K562 (cell line): ENCODE data around the gene NIPBL. TPM values are rescaled to one million over a fixed set of nuclear protein-coding genes. Genes with fewer than 3 reads are reported as not detected.
A peak's percentile ranks its signal among the peaks of the same experiment; 100 is the strongest.

ENCODE experiments used
- ATAC-seq: fragments of 200-7000 bp; cut with Tn5 transposase; 3 replicates; pipeline ENCODE4 v1.9.1; 2020; ENCODE audit warnings: moderate library complexity
- BruUV-seq: library from RNA; stranded (reverse); fragments of 400-500 nt; replicated peaks from 2 replicates; lab custom pipeline; 2021; lab: Mats Ljungman, UMichigan
- CTCF ChIA-PET: fragments of 300-600 bp; formaldehyde crosslinking; extraction: SDS; loops from one replicate; lab custom pipeline; 2021; ENCODE audit warnings: low intra/inter-chr PET ratio; lab: Yijun Ruan, JAX
- POLR2A ChIA-PET: fragments of 300-600, 350-650 bp; sonication (Branson Sonifier 250); formaldehyde crosslinking; extraction: SDS; loops from one replicate; lab custom pipeline; 2021; ENCODE audit warnings: antibody characterized with exemption, inconsistent platforms; lab: Yijun Ruan, JAX
- DNase-seq, 4 experiments: peaks; one replicate each; pipeline versions ENCODE4 v3.0.0 to v3.0.0-alpha.2; 2011 to 2018; ENCODE audit warnings: low spot score in 3 of 4, mixed read lengths in 3 of 4; ENCODE audit errors: extremely low read depth in 1 of 4
- FAIRE-seq: peaks from 2 replicates; lab custom pipeline; 2011; peaks lifted over from hg19 to GRCh38; lab: Jason Lieb, UNC
- H2AFZ ChIP-seq: 2 replicates; pipeline ENCODE4 v1.6.0; 2011; ENCODE audit warnings: low read depth, low read length, control low read depth, inconsistent platforms
- H3K27ac ChIP-seq: fragments of 200-600 bp; 3 replicates; pipeline ENCODE4 v1.8.0; 2011; ENCODE audit warnings: low read depth, mild to moderate bottlenecking, control low read depth, inconsistent platforms, low read length, moderate library complexity, mixed read lengths; ENCODE audit errors: extremely low read depth
- H3K27me3 ChIP-seq, 2 experiments: fragments of 300-600 bp in 1 of 2; 2 replicates in 1 of 2; 3 replicates in 1 of 2; pipeline versions ENCODE4 v1.6.0 to v1.8.0; 2011; ENCODE audit warnings: inconsistent platforms in 2 of 2, low read length in 2 of 2, mild to moderate bottlenecking in 1 of 2, mixed read lengths in 1 of 2, moderate library complexity in 1 of 2; ENCODE audit not compliant: control insufficient read depth in 2 of 2, insufficient read depth in 2 of 2
- H3K36me3 ChIP-seq: fragments of 300-600 bp; 3 replicates; pipeline ENCODE4 v1.8.0; 2011; ENCODE audit warnings: mild to moderate bottlenecking, low read length, inconsistent platforms; ENCODE audit not compliant: control insufficient read depth, insufficient read depth
- H3K4me1 ChIP-seq, 2 experiments: fragments of 200-600 bp in 1 of 2; replicated peaks in 1 of 2; 2 replicates in 1 of 2; 3 replicates in 1 of 2; pipeline versions ENCODE4 v1.5.1 to v1.8.0; 2011; ENCODE audit warnings: inconsistent platforms in 2 of 2, low read length in 2 of 2, mild to moderate bottlenecking in 1 of 2, mixed read lengths in 1 of 2, moderate library complexity in 1 of 2; ENCODE audit not compliant: control insufficient read depth in 2 of 2, insufficient read depth in 2 of 2
- H3K4me2 ChIP-seq: 2 replicates; pipeline ENCODE4 v1.6.1; 2011; ENCODE audit warnings: low read length, control low read depth, inconsistent platforms, mixed read lengths; ENCODE audit not compliant: insufficient read depth
- H3K4me3 ChIP-seq: fragments of 200-600 bp; sonication (generic), shearing (Covaris generic); 2 replicates; pipeline ENCODE4 v1.5.1; 2016; ENCODE audit warnings: control low read depth, inconsistent platforms
- H3K79me2 ChIP-seq: fragments of 200-600 bp; 3 replicates; pipeline ENCODE4 v1.8.0; 2011; ENCODE audit warnings: low read length, inconsistent platforms; ENCODE audit not compliant: control insufficient read depth, insufficient read depth
- H3K9ac ChIP-seq, 2 experiments: 2 replicates each; pipeline versions ENCODE4 v1.6.0 to v1.6.1; 2011; ENCODE audit warnings: low read depth in 2 of 2, low read length in 2 of 2, control low read depth in 1 of 2, inconsistent platforms in 1 of 2, mild to moderate bottlenecking in 1 of 2, mixed read lengths in 1 of 2; ENCODE audit not compliant: insufficient read depth in 1 of 2
- H3K9me1 ChIP-seq: one replicate; pipeline ENCODE4 v1.6.0; 2011; ENCODE audit warnings: inconsistent platforms, mild to moderate bottlenecking, low read length, moderate library complexity; ENCODE audit not compliant: control insufficient read depth, insufficient read depth
- H3K9me3 ChIP-seq: replicated peaks from 2 replicates; pipeline ENCODE4 v1.5.1; 2011; ENCODE audit warnings: low read depth, low read length, inconsistent platforms; ENCODE audit not compliant: control insufficient read depth, insufficient read depth
- H4K20me1 ChIP-seq: replicated peaks from 2 replicates; pipeline ENCODE4 v1.6.1; 2011; ENCODE audit warnings: low read length, inconsistent platforms, mixed read lengths; ENCODE audit not compliant: control insufficient read depth, insufficient read depth
- BCLAF1 ChIP-seq, 2 experiments: fragments of 450-650 bp in 1 of 2; IDR thresholded peaks; 2 replicates each; pipeline ENCODE4 v1.6.1; 2011 to 2017; ENCODE audit warnings: low read depth in 2 of 2, antibody characterized with exemption in 1 of 2, borderline replicate concordance in 1 of 2, low read length in 1 of 2, mild to moderate bottlenecking in 1 of 2, mixed read lengths in 1 of 2; ENCODE audit not compliant: control insufficient read depth in 1 of 2
- ELF2 ChIP-seq: fragments of 250-450 bp; sonication (Bioruptor Pico); IDR thresholded peaks from 2 replicates; pipeline ENCODE4 v1.5.0; 2021; ENCODE audit warnings: mild to moderate bottlenecking
- FOXM1 ChIP-seq, 2 experiments: fragments of 450-650 bp in 1 of 2; sonication (generic) in 1 of 2; formaldehyde crosslinking in 1 of 2; IDR thresholded peaks; 2 replicates each; pipeline versions ENCODE4 v1.6.1 to v1.9.0; 2017 to 2022; ENCODE audit warnings: low read depth in 2 of 2, mild to moderate bottlenecking in 2 of 2, missing genetic modification reagents in 1 of 2, moderate library complexity in 1 of 2
- MCM7 ChIP-seq, 2 experiments: fragments of 450-650 bp; IDR thresholded peaks; 2 replicates each; pipeline ENCODE4 v1.6.1; 2016 to 2018
- OTX1 ChIP-seq: fragments of 450-650 bp; formaldehyde crosslinking; IDR thresholded peaks from 2 replicates; pipeline ENCODE4 v1.4.0; 2022; ENCODE audit warnings: mild to moderate bottlenecking
- RAD21 ChIP-seq, 2 experiments: fragments of 250-450 bp in 1 of 2; fragments of 450-650 bp in 1 of 2; sonication (Bioruptor Pico) in 1 of 2; formaldehyde crosslinking in 1 of 2; IDR thresholded peaks in 1 of 2; conservative IDR thresholded peaks in 1 of 2; 2 replicates each; pipeline versions ENCODE4 v1.4.0 to v1.8.0; 2020 to 2022; ENCODE audit warnings: mild to moderate bottlenecking in 2 of 2, moderate library complexity in 1 of 2
- ZNF436 ChIP-seq: fragments of 250-450, 450-650 bp; sonication (Bioruptor Pico); formaldehyde crosslinking; IDR thresholded peaks from 2 replicates; pipeline ENCODE4 v1.7.0; 2020; ENCODE audit warnings: mild to moderate bottlenecking
- WGBS: fragments of 100-300 bp; shearing (Covaris generic); methylation state at CpG from one replicate; pipeline ENCODE4 v1.1.6; 2016; ENCODE audit warnings: low coverage, mixed read lengths; ENCODE audit not compliant: insufficient coverage; ENCODE audit errors: missing lambda C conversion rate; 5-methylcytosine and 5-hydroxymethylcytosine counted together
- in situ Hi-C: fragments of 300-500 bp; cut with MboI; formaldehyde crosslinking; loops from 4 replicates; pipeline ENCODE4 v1.15.0; 2018; ENCODE audit warnings: inconsistent platforms, mixed read lengths
- intact Hi-C: fragments of 100-400 bp; cut with micrococcal nuclease; formaldehyde crosslinking; loops from 2 replicates; pipeline ENCODE4 v1.14.2; 2022
- polyA plus RNA-seq, 8 experiments: library from polyadenylated mRNA; depleted of rRNA in 4 of 8; stranded (reverse) in 5 of 8; unstranded in 3 of 8; fragments of >200 nt; fragmentation: Nextera tagmentation in 2 of 8; fragmentation: Illumina TruSeq in 1 of 8; extraction: Ambion mirVana in 2 of 8; extraction: Trizol in 1 of 8; gene quantifications; 2 replicates each; pipeline versions ENCODE4 v1.2.1 to v1.2.3, GENCODE V29; 2011 to 2014; ENCODE audit warnings: inconsistent platforms in 1 of 8, missing spikeins in 1 of 8
- total RNA-seq, 7 experiments: library from RNA; depleted of rRNA in 6 of 7; stranded (reverse); fragments of >200 nt in 6 of 7; fragmentation: Illumina TruSeq in 2 of 7; extraction: Trizol in 2 of 7; gene quantifications; 2 replicates each; pipeline versions ENCODE4 v1.2.1 to v1.2.3, GENCODE V29; 2011 to 2021; ENCODE audit warnings: low replicate concordance in 1 of 7

Gene NIPBL
- total and polyA plus RNA-seq, 9 of the 15 experiments (the other 6 are each of a cell fraction or from before 2014, with no cell fraction given), result 12.9 to 56.7 (median 38.9) TPM

- Histone ChIP-seq H2AFZ (no peak overlapping the region), H3K4me3 (no peak overlapping the region), H4K20me1 (peaks cover 7% of the 10 kb centered on the region; the same call in 1 of the 2 replicates), H3K4me2 (no peak overlapping the region; the same call in 1 of the 2 replicates), H3K79me2 (peaks cover 59% of the 10 kb centered on the region), H3K9me3 (no peaks in the 10 kb centered on the region), H3K4me1 (peaks cover 0 to 3% of the 10 kb centered on the region in 2 experiments; a peak in 3 of 5 replicates), H3K27ac (no peak overlapping the region), H3K27me3 (no peaks in the 10 kb centered on the region), H3K36me3 (peaks cover 4% of the 10 kb centered on the region; the same call in 2 of the 3 replicates), H3K9ac (no peak overlapping the region; a peak in 1 of 4 replicates), H3K9me1 (no peaks in the 10 kb centered on the region)
- POLR2A ChIA-PET, result interaction anchor here (0.5 to 0.6 kb wide), 2 partner anchors 14 to 740 kb away, joined by 3 read pairs; no protein-coding TSS in a partner anchor
- in situ Hi-C loops (loop anchor here (5.0 kb wide), 1 partner anchor 133 kb away; no protein-coding TSS in a partner anchor), intact Hi-C loops (loop anchor here (1.0 to 10.0 kb wide), 4 partner anchors 131 to 636 kb away; partner anchors contain the start of genes NUP155 and WDR70)
- ATAC-seq (peak; percentile 67), DNase-seq (peak; percentile 42 to 82 (median 60)), FAIRE-seq (peak; percentile 62)
- CTCF ChIA-PET, result interaction anchor here (0.6 to 2.7 kb wide), 7 partner anchors 93 to 182 kb away, joined by 4 to 12 read pairs (median 5); no protein-coding TSS in a partner anchor
- 53% methylated on average over 2 of the region's 2 CpGs for WGBS
- BruUV-seq, result no TSS peak
- TF ChIP-seq ELF2 (CRISPR knock-in tag) (peak; percentile 64; the same call in 1 of the 2 replicates), BCLAF1 (IDR thresholded peaks at IDR 0.05; ENCODE audit: borderline replicate concordance in 1 of 2, control insufficient read depth in 1 of 2, low read depth in 2 of 2, low read length in 1 of 2) (no peak), FOXM1 (IDR thresholded peaks at IDR 0.05; ENCODE audit: low read depth) (peak; percentile 66), FOXM1 (CRISPR knock-in tag; IDR thresholded peaks at IDR 0.05; ENCODE audit: low read depth) (no peak), MCM7 (IDR thresholded peaks at IDR 0.05) (no peak), ZNF436 (CRISPR knock-in tag) (no peak), OTX1 (no peak), RAD21 (CRISPR knock-in tag; conservative IDR thresholded peaks at IDR 0.05 in 1 of 2, IDR thresholded peaks at IDR 0.05 in 1 of 2) (peak; percentile 83 to 85)
These were observed 6.0 kb upstream of the NIPBL start for GRCh38 chr5:36870399-36871040.
